ENCODE data around the gene MYMK.

GRCh38 chr9:133516256-133516960 is 8.4 kb downstream of the MYMK start:
- TF ChIP-seq POLR2A (IDR thresholded peaks at IDR 0.05; ENCODE audit: low read length): no peak
- no peak for TF ChIP-seq GATA1 (IDR thresholded peaks at IDR 0.05; ENCODE audit: low read depth, low read length)
